Mucosa of stomach (tissue), 1 donor: ENCODE measurements around the gene JMJD7.

ENCODE experiments used
- H3K27me3 ChIP-seq: one replicate; pipeline ENCODE4 v1.7.0; 2013; ENCODE audit warnings: mild to moderate bottlenecking, low read length; ENCODE audit not compliant: control insufficient read depth, insufficient read depth
- H3K36me3 ChIP-seq: one replicate; pipeline ENCODE4 v1.7.0; 2013; ENCODE audit warnings: low read length; ENCODE audit not compliant: control insufficient read depth, insufficient read depth
- H3K4me1 ChIP-seq: one replicate; pipeline ENCODE4 v1.7.0; 2013; ENCODE audit warnings: mild to moderate bottlenecking, low read length; ENCODE audit not compliant: control insufficient read depth, insufficient read depth
- H3K4me3 ChIP-seq: one replicate; pipeline ENCODE4 v1.7.0; 2013; ENCODE audit warnings: low read length
- H3K9ac ChIP-seq: one replicate; pipeline ENCODE4 v1.7.0; 2013; ENCODE audit warnings: mild to moderate bottlenecking, low read length, moderate library complexity
- H3K9me3 ChIP-seq: one replicate; pipeline ENCODE4 v1.7.0; 2013; ENCODE audit warnings: mild to moderate bottlenecking, low read length, moderate library complexity; ENCODE audit not compliant: control insufficient read depth
- donor health status: Pancreatic carcinoma.

Gene JMJD7

DNA sequence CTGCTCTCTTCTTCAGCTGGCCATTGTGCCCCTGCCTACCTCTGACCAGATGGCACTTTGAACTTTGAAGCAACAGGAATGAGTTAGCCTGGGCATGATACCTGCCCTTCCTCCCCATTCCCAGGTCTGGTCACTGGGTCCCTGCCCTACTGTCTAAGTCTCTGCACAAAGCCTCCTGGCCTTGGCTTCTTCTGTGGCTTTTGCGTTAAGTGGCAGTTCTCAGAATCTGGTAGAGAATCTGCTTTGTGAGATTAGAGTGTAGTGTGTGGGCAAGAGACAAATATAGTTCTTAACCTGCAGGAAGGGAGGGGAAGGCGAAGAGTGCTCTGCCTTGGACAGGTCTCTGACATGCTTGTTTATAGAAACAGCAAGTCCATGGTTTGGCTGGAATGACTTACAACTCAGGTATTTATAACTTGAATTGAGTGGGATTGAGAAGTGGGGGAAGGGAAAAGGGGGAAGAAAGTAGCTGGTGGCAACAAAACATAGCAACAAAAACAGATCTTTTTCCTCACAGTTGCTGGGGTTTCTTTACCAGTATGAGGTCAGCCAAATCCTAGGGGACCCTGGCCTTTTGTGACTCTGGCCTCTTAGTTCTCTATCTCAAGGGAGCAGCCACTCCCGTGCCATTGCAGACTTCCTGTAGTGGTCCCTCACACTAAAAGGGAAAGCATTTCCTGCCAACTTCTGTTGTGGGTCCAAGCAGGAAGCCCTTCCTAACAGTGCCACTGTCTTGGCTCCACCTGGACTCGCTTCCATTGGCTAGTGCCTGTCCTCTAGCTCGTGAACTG lies 36.9 kb upstream of the JMJD7 start:
- Histone ChIP-seq H3K9ac (no peak overlapping the region), H3K4me1 (peaks cover 35% of the 10 kb centered on the region), H3K27me3 (no peaks in the 10 kb centered on the region), H3K36me3 (no peaks in the 10 kb centered on the region), H3K4me3 (no peak overlapping the region), H3K9me3 (no peaks in the 10 kb centered on the region)

DNA sequence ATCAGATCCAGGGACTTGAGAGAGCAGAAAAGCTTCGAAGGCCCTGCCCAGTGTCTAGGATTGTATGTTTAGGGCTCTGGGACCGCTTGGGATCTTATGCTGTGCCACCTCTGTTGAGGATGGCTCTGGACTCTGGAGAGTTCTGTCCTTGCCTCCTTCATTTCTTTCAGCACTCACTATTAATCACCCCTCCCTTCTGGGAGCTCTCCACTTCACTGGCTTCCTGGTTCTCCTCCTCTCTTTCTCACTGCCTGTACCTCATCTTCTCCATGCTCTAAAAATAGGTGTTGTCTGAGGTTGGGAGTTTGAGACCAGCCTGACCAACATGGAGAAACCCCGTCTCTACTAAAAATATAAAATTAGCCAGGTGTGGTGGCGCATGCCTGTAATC lies 36.4 kb upstream of the JMJD7 start:
- Histone ChIP-seq H3K4me1 (peaks cover 40% of the 10 kb centered on the region), H3K9ac (no peak overlapping the region), H3K36me3 (no peaks in the 10 kb centered on the region), H3K27me3 (no peaks in the 10 kb centered on the region), H3K9me3 (no peaks in the 10 kb centered on the region), H3K4me3 (no peak overlapping the region)

DNA sequence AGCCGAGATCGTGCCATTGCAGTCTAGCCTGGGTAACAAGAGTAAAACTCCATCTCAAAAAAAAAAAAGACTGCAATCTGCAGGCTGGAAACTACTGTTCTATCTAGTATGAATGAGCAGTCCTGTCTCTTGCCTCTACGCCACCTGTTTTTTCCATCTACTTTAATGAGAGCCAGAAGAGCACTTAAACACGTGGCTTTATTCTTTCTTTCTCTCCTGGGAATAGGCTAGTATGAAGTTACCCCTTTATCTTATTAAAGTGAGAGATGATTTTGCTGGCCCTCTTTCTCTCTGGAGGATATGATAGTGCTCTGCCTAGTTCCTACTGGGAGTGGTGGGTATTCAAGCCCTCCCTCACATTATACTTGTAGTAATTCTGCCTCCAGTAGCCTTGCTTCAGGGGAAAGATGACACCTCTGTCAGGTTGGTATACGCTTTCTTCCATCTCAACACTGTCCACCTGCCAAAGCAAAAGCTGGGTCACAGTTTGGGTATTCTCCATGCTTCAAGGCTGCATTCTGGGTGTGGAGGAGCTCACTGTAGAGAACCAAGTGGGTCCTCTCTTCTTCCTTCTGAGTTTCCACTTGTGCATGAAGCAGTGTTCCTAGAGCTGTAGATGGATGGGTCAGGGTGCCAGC lies 35.8 kb upstream of the JMJD7 start:
- no peaks in the 10 kb centered on the region for H3K9me3 ChIP-seq
- peaks cover 45% of the 10 kb centered on the region for H3K4me1 ChIP-seq
- no peaks in the 10 kb centered on the region for H3K36me3 ChIP-seq
- H3K27me3 ChIP-seq = no peaks in the 10 kb centered on the region
- H3K9ac ChIP-seq = no peak overlapping the region
- no peak overlapping the region for H3K4me3 ChIP-seq

DNA sequence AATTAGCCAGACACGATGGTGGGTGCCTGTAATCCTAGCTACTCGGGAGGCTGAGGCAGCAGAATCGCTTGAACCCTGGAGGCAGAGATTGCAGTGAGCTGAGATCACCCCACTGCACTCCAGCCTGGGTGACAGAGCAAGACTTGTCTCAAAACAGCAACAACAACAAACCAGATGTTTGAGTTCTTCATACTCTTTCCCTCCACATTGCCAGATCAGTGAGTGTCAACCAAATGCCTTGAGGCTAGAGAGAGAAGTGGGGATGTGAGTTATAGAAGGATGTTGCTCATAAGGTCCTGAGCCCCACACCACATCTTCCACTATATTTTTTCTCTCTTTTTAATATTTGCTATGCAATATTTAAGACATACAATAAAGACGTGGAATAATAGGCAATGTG lies 33.8 kb upstream of the JMJD7 start:
- no peaks in the 10 kb centered on the region for H3K27me3 ChIP-seq
- no peaks in the 10 kb centered on the region for H3K36me3 ChIP-seq
- H3K9me3 ChIP-seq = no peaks in the 10 kb centered on the region
- H3K9ac ChIP-seq = no peak overlapping the region
- no peak overlapping the region for H3K4me3 ChIP-seq
- peaks cover 37% of the 10 kb centered on the region for H3K4me1 ChIP-seq

DNA sequence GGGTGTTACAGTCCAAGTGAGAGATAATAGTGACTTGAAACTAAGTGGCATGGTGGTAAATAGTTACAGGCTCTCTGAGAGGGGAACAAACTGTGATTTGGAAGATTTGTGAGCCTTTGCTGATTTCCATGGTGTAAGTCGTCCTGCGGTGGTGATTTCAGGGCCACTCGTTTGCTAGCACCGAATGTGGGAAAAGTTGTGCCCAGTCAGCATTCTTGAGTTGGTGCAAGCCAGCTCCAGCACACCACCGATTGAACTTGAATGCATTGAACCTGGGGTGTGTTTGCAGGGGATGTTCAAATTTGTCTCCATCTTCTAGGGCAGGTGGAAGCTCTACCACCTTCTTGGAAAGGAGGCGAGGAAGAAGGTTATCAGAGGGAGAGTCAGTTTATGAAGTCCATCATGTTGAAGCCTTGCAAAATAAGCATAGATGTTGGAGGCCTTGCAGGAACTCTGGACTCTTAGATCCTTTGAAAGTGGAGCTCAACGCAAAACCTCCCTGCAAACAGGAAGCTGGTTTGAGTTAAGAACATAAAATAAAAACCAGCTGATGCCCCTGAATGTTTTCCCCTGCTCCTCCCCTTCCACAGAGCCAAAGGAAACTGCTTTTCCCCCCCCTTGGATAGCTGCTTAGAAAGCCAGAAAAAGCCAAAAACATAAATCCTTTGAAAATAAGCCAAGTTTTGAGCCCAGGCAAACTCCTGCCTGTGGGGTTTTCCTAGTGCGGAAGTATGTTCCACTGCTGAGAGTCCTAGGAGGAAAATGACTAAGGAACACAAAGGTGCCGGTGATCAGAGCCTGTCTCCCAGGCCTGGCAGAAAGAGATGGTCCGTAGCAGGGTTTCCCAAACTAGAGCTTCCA lies 31.7 kb upstream of the JMJD7 start:
- Histone ChIP-seq H3K9ac (no peak overlapping the region), H3K4me1 (peaks cover 17% of the 10 kb centered on the region), H3K36me3 (no peaks in the 10 kb centered on the region), H3K9me3 (no peaks in the 10 kb centered on the region), H3K27me3 (no peaks in the 10 kb centered on the region), H3K4me3 (no peak overlapping the region)

DNA sequence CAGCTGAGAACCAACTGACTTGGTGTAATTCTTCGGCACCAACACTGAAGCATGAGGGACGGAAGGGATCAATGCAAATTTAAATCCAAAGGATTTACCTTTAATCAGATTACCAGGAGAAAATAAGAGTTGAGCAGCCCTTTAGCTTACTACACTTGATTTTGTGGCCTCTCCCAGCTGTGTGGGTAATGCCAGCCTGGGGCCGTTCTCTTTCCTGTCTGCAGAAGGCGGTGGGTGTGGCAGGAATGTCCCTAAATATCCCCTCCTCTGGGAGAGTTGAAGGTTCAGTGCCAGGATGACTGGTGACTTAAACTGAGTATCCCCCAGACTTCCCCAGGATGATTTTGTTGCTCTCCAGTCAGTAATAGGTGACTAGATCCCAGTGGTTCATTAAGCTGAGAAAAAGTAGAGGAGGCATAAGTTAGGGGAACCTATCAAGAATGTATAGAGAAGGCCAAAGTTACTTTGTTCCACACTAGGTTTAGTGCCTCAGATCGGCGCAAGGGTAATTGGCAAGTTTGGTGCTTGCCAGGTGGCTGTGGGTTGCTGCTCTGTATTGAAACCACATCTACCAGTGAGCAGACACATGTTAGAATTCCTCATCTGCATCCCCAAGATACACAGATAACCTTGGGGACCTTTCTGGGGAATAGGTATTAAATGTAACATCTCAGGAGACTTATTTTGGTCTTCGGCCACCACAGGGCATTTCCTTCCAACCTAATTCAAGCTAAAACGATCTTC lies 30.5 kb upstream of the JMJD7 start:
- no peaks in the 10 kb centered on the region for H3K36me3 ChIP-seq
- H3K9me3 ChIP-seq = no peaks in the 10 kb centered on the region
- H3K9ac ChIP-seq = no peak overlapping the region
- H3K4me1 ChIP-seq = peaks cover 13% of the 10 kb centered on the region
- no peaks in the 10 kb centered on the region for H3K27me3 ChIP-seq
- H3K4me3 ChIP-seq = no peak overlapping the region

DNA sequence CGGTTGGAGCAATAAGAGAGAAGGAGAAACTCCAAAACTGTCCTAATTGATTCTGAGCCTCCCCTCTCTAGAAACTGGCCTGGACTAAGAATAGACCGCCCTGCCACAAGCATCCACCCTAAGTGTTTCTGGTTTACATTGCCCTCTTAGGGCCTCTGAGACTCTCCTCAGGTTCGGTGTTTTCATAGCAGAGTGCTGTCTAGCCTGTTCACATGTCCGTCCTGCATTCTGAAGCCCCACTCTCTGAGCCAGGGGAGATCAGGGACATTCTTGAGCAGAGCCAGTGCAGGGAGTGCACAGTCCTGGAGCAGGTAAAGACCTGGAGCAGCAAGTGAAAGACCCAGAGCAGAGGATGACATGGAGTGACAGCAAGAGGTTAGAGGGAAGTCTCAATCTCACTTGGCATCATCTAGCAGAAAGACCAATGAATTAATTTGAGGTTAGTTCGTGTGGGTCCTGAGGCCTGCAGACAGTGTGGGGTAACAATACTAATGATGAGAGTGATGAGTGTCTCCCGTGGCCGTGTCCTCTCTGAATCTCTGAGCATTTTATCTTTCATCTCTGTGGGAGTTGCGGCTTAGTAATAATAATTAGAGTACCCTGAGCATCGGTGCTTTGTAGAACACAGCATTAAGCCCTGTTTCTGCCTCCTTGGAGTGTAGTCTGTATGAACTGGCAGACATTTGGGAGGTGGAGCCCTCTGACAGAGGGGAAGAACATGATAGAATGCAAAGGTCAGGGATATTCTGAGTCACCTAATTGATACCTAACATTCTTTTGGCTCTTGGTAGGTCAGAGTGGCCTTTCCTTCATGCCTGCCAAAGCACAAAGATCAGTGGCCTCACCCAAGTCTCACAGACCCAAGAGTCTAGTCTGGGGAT lies 29.0 kb upstream of the JMJD7 start:
- Histone ChIP-seq H3K9me3 (no peaks in the 10 kb centered on the region), H3K27me3 (no peaks in the 10 kb centered on the region), H3K4me1 (peaks cover 13% of the 10 kb centered on the region), H3K9ac (no peak overlapping the region), H3K4me3 (no peak overlapping the region), H3K36me3 (no peaks in the 10 kb centered on the region)

DNA sequence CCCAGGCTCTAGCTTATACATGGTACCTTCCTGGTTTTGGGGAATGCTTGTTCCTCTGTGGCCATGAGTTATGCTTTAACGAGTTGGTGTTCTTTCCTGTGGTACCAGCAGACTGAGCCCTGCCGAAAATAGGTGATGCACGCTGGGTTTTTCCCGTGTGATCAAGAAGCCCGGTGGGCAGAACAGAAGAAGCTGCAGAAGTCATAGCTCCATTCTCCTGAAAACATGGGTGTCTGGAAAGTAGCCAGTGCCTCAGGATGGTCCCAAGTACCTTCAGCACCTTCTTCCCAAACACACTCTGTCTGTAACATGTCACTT lies 28.4 kb upstream of the JMJD7 start:
- no peaks in the 10 kb centered on the region for H3K9me3 ChIP-seq
- H3K4me1 ChIP-seq = peaks cover 13% of the 10 kb centered on the region
- no peaks in the 10 kb centered on the region for H3K27me3 ChIP-seq
- H3K36me3 ChIP-seq = no peaks in the 10 kb centered on the region
- no peak overlapping the region for H3K9ac ChIP-seq
- no peak overlapping the region for H3K4me3 ChIP-seq

DNA sequence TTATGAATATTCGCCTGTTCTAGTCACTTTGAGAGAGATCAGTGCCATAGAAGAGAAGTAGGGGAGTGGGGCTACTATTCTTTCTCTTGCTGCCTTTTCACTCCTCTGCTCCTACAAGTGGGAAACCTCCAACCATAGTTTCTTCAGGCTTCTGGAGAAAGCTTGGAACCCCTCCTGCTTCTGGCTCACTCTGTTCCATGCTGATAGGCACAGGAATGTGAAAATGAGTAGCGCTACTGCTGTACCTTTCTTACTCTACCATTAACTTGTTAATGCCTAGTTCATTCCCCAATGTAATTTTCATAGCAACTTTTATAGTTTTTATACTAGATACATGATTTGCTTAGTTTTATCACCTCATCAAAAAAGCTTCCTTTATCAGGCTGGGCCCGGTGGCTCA lies 26.7 kb upstream of the JMJD7 start:
- Histone ChIP-seq H3K4me3 (no peak overlapping the region), H3K9me3 (no peaks in the 10 kb centered on the region), H3K4me1 (peaks cover 14% of the 10 kb centered on the region), H3K9ac (no peak overlapping the region), H3K36me3 (no peaks in the 10 kb centered on the region), H3K27me3 (no peaks in the 10 kb centered on the region)

DNA sequence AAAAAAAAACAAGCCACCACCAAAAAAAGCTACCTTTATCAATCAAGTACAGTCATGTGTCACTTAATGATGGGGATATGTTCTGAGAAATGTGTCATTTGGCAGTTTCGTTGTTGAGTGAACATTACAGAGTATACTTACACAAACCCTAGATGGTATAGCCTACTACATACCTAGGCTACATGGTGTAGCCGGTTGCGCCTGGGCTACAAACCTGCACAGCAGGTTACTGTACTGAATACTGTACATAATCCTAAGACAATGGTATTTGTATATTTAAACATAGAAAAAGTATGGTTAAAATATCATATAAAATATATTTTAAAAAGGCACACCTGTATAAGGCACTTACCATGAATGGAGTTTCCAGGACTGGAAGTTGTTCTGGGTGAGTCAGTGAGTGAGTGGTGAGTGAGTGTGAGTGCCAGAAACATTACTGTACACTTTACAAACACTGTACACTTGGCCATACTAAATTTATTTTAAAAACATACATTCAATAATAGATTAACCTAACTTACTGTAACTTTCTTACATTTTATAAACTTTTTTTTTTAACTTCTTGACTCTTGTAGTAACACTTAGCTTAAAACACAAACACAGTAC lies 25.9 kb upstream of the JMJD7 start:
- H3K4me1 ChIP-seq = peaks cover 12% of the 10 kb centered on the region
- H3K9me3 ChIP-seq = no peaks in the 10 kb centered on the region
- no peaks in the 10 kb centered on the region for H3K27me3 ChIP-seq
- H3K9ac ChIP-seq = no peak overlapping the region
- no peak overlapping the region for H3K4me3 ChIP-seq
- H3K36me3 ChIP-seq = no peaks in the 10 kb centered on the region

DNA sequence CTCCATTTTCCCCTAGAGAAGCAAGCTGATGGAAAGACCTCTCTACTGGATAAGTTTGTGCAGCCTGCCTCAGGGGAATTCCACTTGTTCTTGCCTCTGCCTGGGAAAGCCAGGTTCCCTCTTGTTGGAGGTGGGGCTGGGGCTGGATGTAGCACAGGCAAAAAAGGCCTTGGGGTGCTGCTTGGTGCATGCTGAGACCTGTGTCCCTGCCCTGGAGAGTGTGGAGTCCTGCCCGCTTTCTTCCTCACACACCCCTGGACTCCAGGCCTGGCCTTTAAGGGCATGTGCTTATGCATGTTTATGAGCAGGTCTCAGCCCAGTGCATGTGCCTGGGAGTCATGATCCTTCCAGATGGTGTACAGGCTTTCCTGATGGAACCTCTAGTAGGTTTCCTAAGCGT lies 23.5 kb upstream of the JMJD7 start:
- Histone ChIP-seq H3K4me3 (no peak overlapping the region), H3K9me3 (no peaks in the 10 kb centered on the region), H3K9ac (no peak overlapping the region), H3K36me3 (no peaks in the 10 kb centered on the region), H3K4me1 (peaks cover 7% of the 10 kb centered on the region), H3K27me3 (no peaks in the 10 kb centered on the region)
